ENCODE data around the gene MIEF2.

MIEF2 gene

GRCh38 chr17:18254888-18255649 is 5.4 kb upstream of the MIEF2 start:
- no peak overlapping the region for H3K4me3 ChIP-seq (ENCODE audit: control insufficient read depth, low read depth, low read length)
- no peak for DNase-seq (ENCODE audit: low read depth)
- TF ChIP-seq, protein P1, sequence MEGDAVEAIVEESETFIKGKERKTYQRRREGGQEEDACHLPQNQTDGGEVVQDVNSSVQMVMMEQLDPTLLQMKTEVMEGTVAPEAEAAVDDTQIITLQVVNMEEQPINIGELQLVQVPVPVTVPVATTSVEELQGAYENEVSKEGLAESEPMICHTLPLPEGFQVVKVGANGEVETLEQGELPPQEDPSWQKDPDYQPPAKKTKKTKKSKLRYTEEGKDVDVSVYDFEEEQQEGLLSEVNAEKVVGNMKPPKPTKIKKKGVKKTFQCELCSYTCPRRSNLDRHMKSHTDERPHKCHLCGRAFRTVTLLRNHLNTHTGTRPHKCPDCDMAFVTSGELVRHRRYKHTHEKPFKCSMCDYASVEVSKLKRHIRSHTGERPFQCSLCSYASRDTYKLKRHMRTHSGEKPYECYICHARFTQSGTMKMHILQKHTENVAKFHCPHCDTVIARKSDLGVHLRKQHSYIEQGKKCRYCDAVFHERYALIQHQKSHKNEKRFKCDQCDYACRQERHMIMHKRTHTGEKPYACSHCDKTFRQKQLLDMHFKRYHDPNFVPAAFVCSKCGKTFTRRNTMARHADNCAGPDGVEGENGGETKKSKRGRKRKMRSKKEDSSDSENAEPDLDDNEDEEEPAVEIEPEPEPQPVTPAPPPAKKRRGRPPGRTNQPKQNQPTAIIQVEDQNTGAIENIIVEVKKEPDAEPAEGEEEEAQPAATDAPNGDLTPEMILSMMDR (IDR thresholded peaks at IDR 0.05; ENCODE audit: control insufficient read depth, insufficient read depth, low read depth, low read length, missing control alignments): no peak

DNA sequence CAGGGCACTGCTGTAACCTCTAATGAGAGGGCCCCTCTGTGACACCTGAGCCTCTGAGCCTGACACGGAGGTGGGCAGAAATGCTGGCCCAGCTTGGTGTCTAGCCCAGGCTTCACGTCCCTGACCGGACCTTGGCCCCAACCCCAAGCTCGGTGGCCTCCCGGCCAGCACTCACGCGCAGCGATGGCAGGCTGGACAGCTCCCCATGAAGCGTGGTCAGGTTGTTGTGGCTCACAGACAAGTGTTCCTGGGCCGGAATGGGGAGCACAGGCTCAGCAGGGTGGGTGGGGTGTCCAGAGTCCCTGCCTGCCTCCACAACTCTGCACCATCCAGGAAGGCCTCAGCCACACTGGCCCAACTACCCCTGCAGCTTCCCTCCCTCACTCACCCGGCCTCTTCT is 4.1 kb upstream of the MIEF2 start:
- DNase-seq (ENCODE audit: low read depth): no peak
- TF ChIP-seq, protein P1 (IDR thresholded peaks at IDR 0.05; ENCODE audit: control insufficient read depth, insufficient read depth, low read depth, low read length, missing control alignments): no peak
- no peak overlapping the region for H3K4me3 ChIP-seq (ENCODE audit: control insufficient read depth, low read depth, low read length)

DNA sequence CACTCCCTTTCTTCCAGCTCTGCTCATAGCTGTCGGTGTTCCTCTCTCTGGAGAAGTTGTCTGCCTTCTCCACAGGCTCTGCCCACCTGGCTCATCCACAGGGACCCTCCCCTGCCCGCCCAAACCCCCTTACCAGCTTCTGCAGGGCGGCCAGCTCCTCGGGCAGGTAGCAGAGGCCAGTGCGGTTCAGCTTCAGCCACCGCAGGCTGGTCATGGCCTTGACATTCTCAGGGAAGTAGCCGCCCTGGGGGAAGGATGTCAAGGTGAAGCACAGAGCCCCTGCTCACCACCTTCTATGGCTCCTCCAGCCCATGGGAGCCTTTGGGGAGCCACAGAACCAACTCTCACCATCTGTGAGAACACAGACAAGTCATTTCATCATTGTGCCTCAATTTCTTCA is 3.7 kb upstream of the MIEF2 start:
- TF ChIP-seq, protein P1 (IDR thresholded peaks at IDR 0.05; ENCODE audit: control insufficient read depth, insufficient read depth, low read depth, low read length, missing control alignments): no peak
- no peak overlapping the region; the same call in 1 of the 2 replicates for H3K4me3 ChIP-seq (ENCODE audit: control insufficient read depth, low read depth, low read length)
- DNase-seq (ENCODE audit: low read depth): no peak

- H3K4me3 ChIP-seq (ENCODE audit: control insufficient read depth, low read depth, low read length): peak overlapping the region; percentile 77
- DNase-seq (ENCODE audit: low read depth): no peak
- TF ChIP-seq, protein P1 (IDR thresholded peaks at IDR 0.05; ENCODE audit: control insufficient read depth, insufficient read depth, low read depth, low read length, missing control alignments): no peak
These were observed 3.0 kb upstream of the MIEF2 start for GRCh38 chr17:18257268-18257981.

DNA sequence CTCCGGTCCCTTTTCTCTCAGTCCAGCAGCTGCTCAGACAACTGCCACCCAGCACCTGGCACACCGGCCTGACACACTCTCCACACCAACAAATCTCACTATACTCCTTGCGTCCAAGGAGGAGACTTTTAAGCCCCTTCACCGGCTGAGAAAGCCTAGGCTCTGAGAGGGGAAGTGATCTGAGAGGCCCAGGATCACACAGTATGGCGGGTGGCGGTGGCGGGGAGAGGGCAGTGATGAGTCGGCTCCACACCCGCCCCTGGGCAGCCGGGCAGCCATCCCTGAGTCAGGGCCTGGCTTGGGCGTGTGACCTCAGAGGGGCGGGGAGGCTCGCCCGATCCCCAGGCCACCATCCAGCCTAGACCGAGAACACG is 2.5 kb upstream of the MIEF2 start:
- TF ChIP-seq, protein P1 (IDR thresholded peaks at IDR 0.05; ENCODE audit: control insufficient read depth, insufficient read depth, low read depth, low read length, missing control alignments): no peak
- H3K4me3 ChIP-seq (ENCODE audit: control insufficient read depth, low read depth, low read length): peak overlapping the region; percentile 77
- DNase-seq (ENCODE audit: low read depth): no peak

GRCh38 chr17:18258356-18259038 is 2.0 kb upstream of the MIEF2 start, which contains the start of gene FLII:
Gene FLII, minus strand, starts transcription at chr17:18258738. Its CDS starts 48 bp downstream, at chr17:18258690.
- peak within 1 kb of the TSS; percentile 77 for H3K4me3 ChIP-seq (ENCODE audit: control insufficient read depth, low read depth, low read length)
- DNase-seq (ENCODE audit: low read depth): no peak
- TF ChIP-seq, protein P1 (IDR thresholded peaks at IDR 0.05; ENCODE audit: control insufficient read depth, insufficient read depth, low read depth, low read length, missing control alignments): no peak
